Vagina (tissue), 2 donors: Measurements from ENCODE around the gene TMEM91. TPM values are rescaled to one million over a fixed set of nuclear protein-coding genes. Genes with fewer than 3 reads are reported as not detected.

Experiments used
- DNase-seq, 2 donors: peaks; one replicate each; pipeline ENCODE4 v3.0.0-alpha.2; 2017; ENCODE audit errors: extremely low spot score in 2 of 2
- H3K27ac ChIP-seq: fragments of 200-600 bp; sonication (generic); one replicate; pipeline ENCODE4 v1.5.1; 2019
- H3K27me3 ChIP-seq: fragments of 200-600 bp; sonication (generic); one replicate; pipeline ENCODE4 v1.5.1; 2019
- H3K36me3 ChIP-seq, 2 donors: fragments of 200-600 bp; sonication (generic); one replicate each; pipeline ENCODE4 v1.5.1; 2017 to 2019
- H3K4me1 ChIP-seq: fragments of 200-600 bp; sonication (generic); one replicate; pipeline ENCODE4 v1.5.1; 2019
- H3K4me3 ChIP-seq, 2 donors: fragments of 200-600 bp; sonication (generic); 1 replicate in 1 of 2; 2 replicates in 1 of 2; pipeline ENCODE4 v1.5.1; 2016 to 2019
- H3K9me3 ChIP-seq: fragments of 200-600 bp; sonication (generic); one replicate; pipeline ENCODE4 v1.5.1; 2019
- CTCF ChIP-seq, 3 experiments: fragments of 450-650 bp in 2 of 3; fragments of 200-600 bp in 1 of 3; sonication (generic) in 1 of 3; IDR thresholded peaks; one replicate each; pipeline ENCODE4 v1.5.1; 2017 to 2019; ENCODE audit warnings: antibody characterized with exemption in 3 of 3, mild to moderate bottlenecking in 2 of 3, moderate library complexity in 2 of 3
- POLR2A ChIP-seq, 2 donors: fragments of 450-650 bp; IDR thresholded peaks; one replicate each; pipeline ENCODE4 v1.6.1; 2017; ENCODE audit warnings: antibody characterized with exemption in 2 of 2, mild to moderate bottlenecking in 2 of 2, moderate library complexity in 2 of 2
- POLR2AphosphoS5 ChIP-seq, 2 donors: sonication (generic); formaldehyde crosslinking; IDR thresholded peaks; one replicate each; pipeline ENCODE4 v1.9.0; 2017; ENCODE audit warnings: antibody characterized with exemption in 2 of 2, mild to moderate bottlenecking in 2 of 2, low read depth in 1 of 2; ENCODE audit not compliant: insufficient read depth in 1 of 2
- intact Hi-C: fragments of 100-400 bp; cut with DNase I; formaldehyde crosslinking; loops from one replicate; pipeline ENCODE4 v1.15.1; 2023
- total RNA-seq: library from RNA; depleted of rRNA; stranded (reverse); fragments of >200 nt; gene quantifications from one replicate; pipeline ENCODE4 v1.2.3, GENCODE V29; 2016

Gene TMEM91
- total RNA-seq, 1 donor from 2014 or later, result 34.4 TPM

- peak overlapping the region; percentile 54 to 61 for H3K4me3 ChIP-seq
- no peaks in the 10 kb centered on the region for H3K9me3 ChIP-seq
- peak overlapping the region; percentile 90 for H3K27ac ChIP-seq
- H3K4me1 ChIP-seq, result peaks cover 46% of the 10 kb centered on the region
- intact Hi-C loops, result no loop called here
- DNase-seq, result no peak
- no peak for TF ChIP-seq POLR2AphosphoS5 (IDR thresholded peaks at IDR 0.05; ENCODE audit: insufficient read depth in 1 of 2, low read depth in 1 of 2)
- TF ChIP-seq CTCF (IDR thresholded peaks at IDR 0.05), result no peak
- TF ChIP-seq POLR2A (IDR thresholded peaks at IDR 0.05), result no peak
- H3K27me3 ChIP-seq, result no peaks in the 10 kb centered on the region
- peaks cover 6 to 33% of the 10 kb centered on the region in 2 donors for H3K36me3 ChIP-seq
Observed at GRCh38 chr19:41426116-41426841, 49.9 kb downstream of the TMEM91 start.

DNA sequence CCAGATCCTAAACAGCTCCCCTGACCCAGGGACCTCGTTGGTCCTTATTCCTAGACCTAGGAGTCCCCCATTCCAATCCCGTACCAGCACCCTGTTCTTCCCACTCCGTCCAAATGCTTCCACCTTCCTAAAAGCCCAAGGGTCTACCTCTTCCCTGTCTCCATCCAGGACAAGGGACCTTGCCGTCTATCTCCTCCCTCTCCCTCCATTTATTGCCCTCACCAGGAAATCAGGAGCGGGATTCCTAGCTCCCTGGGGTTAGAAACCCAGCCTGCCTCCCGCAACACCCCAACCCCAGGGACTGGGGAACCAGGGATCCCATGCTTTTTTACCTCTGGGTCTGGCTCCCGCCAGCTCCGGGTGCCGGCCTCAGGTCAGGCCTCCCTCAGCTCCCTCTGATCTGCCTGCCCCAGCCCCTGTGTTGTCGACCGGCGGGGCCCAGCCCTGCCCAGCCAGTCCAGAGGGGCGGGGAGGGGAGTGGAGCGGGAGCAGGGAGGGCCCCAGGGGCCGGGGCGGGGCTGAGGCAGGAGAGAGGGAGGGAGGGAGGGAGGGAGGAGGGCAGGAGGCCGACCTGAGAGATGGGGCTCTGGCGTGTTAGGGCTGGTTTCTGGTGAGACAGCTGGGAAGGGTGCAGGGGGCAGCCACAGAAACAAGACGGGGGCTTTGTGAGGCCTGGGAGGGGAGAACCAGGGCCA is 50.8 kb downstream of the TMEM91 start, which contains the start of gene B3GNT8:
Gene B3GNT8 (minus strand): TSS at position 423 of the 695 bp plus-strand sequence. CDS start 596 bp downstream, outside the sequence.
- no peaks in the 10 kb centered on the region for H3K27me3 ChIP-seq
- peaks cover 6 to 38% of the 10 kb centered on the region in 2 donors for H3K36me3 ChIP-seq
- H3K9me3 ChIP-seq, result no peaks in the 10 kb centered on the region
- TF ChIP-seq CTCF (IDR thresholded peaks at IDR 0.05), result no peak
- TF ChIP-seq POLR2AphosphoS5 (IDR thresholded peaks at IDR 0.05; ENCODE audit: insufficient read depth in 1 of 2, low read depth in 1 of 2), result peak; percentile 24 to 94
- peak in 1 of 2 donors; percentile 64 for TF ChIP-seq POLR2A (IDR thresholded peaks at IDR 0.05)
- no peak for DNase-seq
- H3K4me1 ChIP-seq, result peaks cover 46% of the 10 kb centered on the region
- intact Hi-C loops, result no loop called here
- peak within 1 kb of the TSS; percentile 54 to 61 for H3K4me3 ChIP-seq
- peak within 1 kb of the TSS; percentile 90 for H3K27ac ChIP-seq

DNA sequence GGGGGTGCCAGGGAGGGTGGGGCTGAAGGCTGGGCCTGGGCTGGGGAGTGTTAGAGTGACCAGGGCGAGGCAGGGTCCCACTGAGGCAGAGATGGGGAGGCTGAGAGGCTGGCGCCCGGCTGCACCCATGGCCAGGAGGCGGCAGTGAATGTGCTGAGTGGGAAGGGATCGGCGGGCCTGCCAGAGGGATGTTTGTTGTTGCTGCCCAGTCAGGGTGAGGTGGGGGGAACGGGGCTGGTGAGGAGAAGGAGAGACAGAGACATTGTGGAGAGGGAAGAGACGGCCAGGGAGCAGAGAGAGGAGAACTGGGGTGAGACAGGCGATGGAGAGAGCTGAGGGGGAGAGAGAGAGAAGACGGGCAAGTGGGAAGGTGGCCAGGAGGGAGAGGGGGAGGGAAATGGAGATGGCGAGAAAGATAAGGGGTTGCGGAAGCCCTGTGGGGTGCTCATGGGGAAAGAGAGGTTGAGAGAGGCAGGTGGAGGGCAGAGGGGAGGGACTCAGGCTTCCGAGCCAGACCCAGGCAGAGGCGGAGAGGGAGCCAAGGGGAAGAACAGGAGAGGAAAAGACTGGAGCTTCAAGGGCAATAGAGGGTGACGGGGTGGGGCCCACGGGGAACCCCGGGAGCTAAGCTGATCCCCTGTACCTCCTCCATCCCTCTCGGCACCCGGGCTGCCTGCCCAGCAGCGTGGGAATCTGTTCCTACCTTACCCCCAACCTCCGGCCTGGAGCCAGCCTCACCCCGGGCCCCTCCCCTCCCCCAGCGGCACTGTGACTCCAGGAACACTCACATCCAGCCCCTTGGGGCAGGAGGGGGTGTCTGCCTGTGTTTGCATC is 51.5 kb downstream of the TMEM91 start:
- intact Hi-C loops, result no loop called here
- peak overlapping the region; percentile 90 for H3K27ac ChIP-seq
- H3K27me3 ChIP-seq, result no peaks in the 10 kb centered on the region
- TF ChIP-seq CTCF (IDR thresholded peaks at IDR 0.05) (no peak), POLR2AphosphoS5 (IDR thresholded peaks at IDR 0.05; ENCODE audit: insufficient read depth in 1 of 2, low read depth in 1 of 2) (no peak), POLR2A (IDR thresholded peaks at IDR 0.05) (no peak)
- H3K4me1 ChIP-seq, result peaks cover 46% of the 10 kb centered on the region
- DNase-seq, result no peak
- no peaks in the 10 kb centered on the region for H3K9me3 ChIP-seq
- H3K4me3 ChIP-seq, result peak overlapping the region; percentile 54 to 61
- peaks cover 2 to 38% of the 10 kb centered on the region in 2 donors for H3K36me3 ChIP-seq

GRCh38 chr19:41428481-41428859 is 52.1 kb downstream of the TMEM91 start:
- Histone ChIP-seq H3K27ac (peak overlapping the region; percentile 90), H3K4me1 (peaks cover 46% of the 10 kb centered on the region), H3K9me3 (no peaks in the 10 kb centered on the region), H3K36me3 (peaks cover 0 to 38% of the 10 kb centered on the region in 2 donors), H3K4me3 (peak overlapping the region; percentile 54 to 61), H3K27me3 (no peaks in the 10 kb centered on the region)
- DNase-seq, result no peak
- TF ChIP-seq POLR2A (IDR thresholded peaks at IDR 0.05) (no peak), CTCF (IDR thresholded peaks at IDR 0.05) (no peak), POLR2AphosphoS5 (IDR thresholded peaks at IDR 0.05; ENCODE audit: insufficient read depth in 1 of 2, low read depth in 1 of 2) (no peak)
- intact Hi-C loops, result no loop called here
